Ishikawa (cell line): Measurements from ENCODE around the gene TUBGCP5.

Experiments
- CEBPB ChIP-seq: IDR thresholded peaks from 2 replicates; pipeline ENCODE4 v1.6.1; 2012
- CREB1 ChIP-seq: IDR thresholded peaks from 2 replicates; pipeline ENCODE4 v1.6.1; 2012; ENCODE audit warnings: low read depth
- EGR1 ChIP-seq: IDR thresholded peaks from 2 replicates; pipeline ENCODE4 v1.6.1; 2012
- EP300 ChIP-seq: IDR thresholded peaks from 2 replicates; pipeline ENCODE4 v1.6.1; 2012; ENCODE audit warnings: borderline replicate concordance
- FOXM1 ChIP-seq: IDR thresholded peaks from 2 replicates; pipeline ENCODE4 v1.6.1; 2012; ENCODE audit warnings: low read depth, borderline replicate concordance
- MAX ChIP-seq: IDR thresholded peaks from 2 replicates; pipeline ENCODE4 v1.6.1; 2012
- NFIC ChIP-seq: IDR thresholded peaks from 2 replicates; pipeline ENCODE4 v1.6.1; 2012
- RAD21 ChIP-seq: IDR thresholded peaks from 2 replicates; pipeline ENCODE4 v1.6.1; 2012; ENCODE audit warnings: low read depth
- REST ChIP-seq: IDR thresholded peaks from 2 replicates; pipeline ENCODE4 v1.6.1; 2012; ENCODE audit warnings: low read depth, mild to moderate bottlenecking
- TAF1 ChIP-seq: IDR thresholded peaks from 2 replicates; pipeline ENCODE4 v1.6.1; 2012; ENCODE audit warnings: low read depth, mild to moderate bottlenecking
- TCF12 ChIP-seq: IDR thresholded peaks from 2 replicates; pipeline ENCODE4 v1.6.1; 2012; ENCODE audit warnings: low read depth
- TEAD4 ChIP-seq: IDR thresholded peaks from 2 replicates; pipeline ENCODE4 v1.6.1; 2012
- USF1 ChIP-seq: IDR thresholded peaks from 2 replicates; pipeline ENCODE4 v1.6.1; 2012
- YY1 ChIP-seq: IDR thresholded peaks from 2 replicates; pipeline ENCODE4 v1.6.1; 2012; ENCODE audit warnings: low read depth
- ZBTB7A ChIP-seq: IDR thresholded peaks from 2 replicates; pipeline ENCODE4 v1.6.1; 2012; ENCODE audit warnings: low read depth

TUBGCP5 gene

GRCh38 chr15:23013681-23014080, 25.7 kb downstream of the TUBGCP5 start:
- TF ChIP-seq RAD21, result no peak
- TF ChIP-seq MAX, result no peak
- no peak for TF ChIP-seq FOXM1
- TF ChIP-seq TAF1, result no peak
- no peak for TF ChIP-seq REST
- no peak for TF ChIP-seq CEBPB
- no peak for TF ChIP-seq CREB1
- TF ChIP-seq EGR1, result no peak
- no peak for TF ChIP-seq TCF12
- TF ChIP-seq YY1, result no peak
- no peak for TF ChIP-seq USF1
- TF ChIP-seq NFIC, result no peak
- no peak for TF ChIP-seq ZBTB7A
- TF ChIP-seq TEAD4, result no peak
- no peak for TF ChIP-seq EP300

GRCh38 chr15:23003736-23004135, 35.6 kb downstream of the TUBGCP5 start:
- TF ChIP-seq EGR1 (no peak), TEAD4 (no peak), MAX (no peak), ZBTB7A (no peak), TAF1 (no peak), TCF12 (no peak), CREB1 (no peak), REST (no peak), NFIC (no peak)

- TF ChIP-seq RAD21 (no peak), TCF12 (no peak), REST (no peak), FOXM1 (no peak), EP300 (no peak), CEBPB (no peak), TAF1 (no peak), MAX (no peak), NFIC (no peak), YY1 (no peak), CREB1 (no peak), USF1 (no peak), ZBTB7A (no peak), EGR1 (no peak), TEAD4 (no peak)
Measured at GRCh38 chr15:23002920-23003319, 36.4 kb downstream of the TUBGCP5 start.

- TF ChIP-seq USF1 (no peak), ZBTB7A (no peak), TCF12 (no peak), REST (no peak), TEAD4 (no peak), CREB1 (no peak), FOXM1 (no peak), MAX (no peak), CEBPB (no peak), EGR1 (no peak), EP300 (no peak), NFIC (no peak), YY1 (no peak)
Measured at GRCh38 chr15:22995795-22996194, 43.6 kb downstream of the TUBGCP5 start.
